ENCODE data around the gene PPP2R3C. TPM values are rescaled to one million over a fixed set of nuclear protein-coding genes. Genes with fewer than 3 reads are reported as not detected.

Gene PPP2R3C
- total and polyA plus RNA-seq, 2 of the 13 experiments (the other 11 are each of a cell fraction or from before 2014, with no cell fraction given), result 63.4 to 102 TPM

GRCh38 chr14:35117112-35117511 is 4.7 kb downstream of the PPP2R3C start (continued):
- TF ChIP-seq CTCF (CRISPR knock-in tag; IDR thresholded peaks at IDR 0.05), result no peak
- no peak for TF ChIP-seq ZNF644 (CRISPR knock-in tag; IDR thresholded peaks at IDR 0.05; ENCODE audit: low read depth)
- no peak for TF ChIP-seq SPEN (CRISPR knock-in tag; IDR thresholded peaks at IDR 0.05; ENCODE audit: low read depth)
- no peak for TF ChIP-seq ZFP90 (CRISPR knock-in tag; IDR thresholded peaks at IDR 0.05; ENCODE audit: borderline replicate concordance)

GRCh38 chr14:35116242-35116641 is 5.5 kb downstream of the PPP2R3C start:
- Histone ChIP-seq H3K4me1 (ENCODE audit: insufficient read depth, low read length) (peaks cover 37% of the 10 kb centered on the region), H3K36me3 (replicated peaks in 1 of 2; ENCODE audit: control insufficient read depth in 1 of 2, insufficient read depth in 2 of 2, low read length in 2 of 2) (peaks cover 30 to 47% of the 10 kb centered on the region in 2 experiments), H3K4me2 (ENCODE audit: low read depth, low read length) (no peak overlapping the region), H3K4me3 (replicated peaks in 1 of 3; ENCODE audit: insufficient read depth in 1 of 3, low read depth in 2 of 3, low read length in 3 of 3) (no peak overlapping the region), H3K9ac (ENCODE audit: insufficient read depth, low read depth, low read length) (no peak overlapping the region), H3K9me3 (ENCODE audit: low read length) (no peaks in the 10 kb centered on the region), H4K20me1 (ENCODE audit: insufficient read depth, low read length) (no peaks in the 10 kb centered on the region), H2AFZ (ENCODE audit: low read length) (no peak overlapping the region), H3K27ac (ENCODE audit: extremely low read length, insufficient read depth, low read length) (no peak overlapping the region), H3K79me2 (ENCODE audit: insufficient read depth, low read length) (peaks cover 20% of the 10 kb centered on the region), H3K27me3 (ENCODE audit: control insufficient read depth in 1 of 2, insufficient read depth in 2 of 2, low read length in 2 of 2) (no peaks in the 10 kb centered on the region)
- FAIRE-seq (no peak), DNase-seq (ENCODE audit: low spot score) (no peak), ATAC-seq (no peak)
- 95% methylated on average over 4 of the region's 4 CpGs for WGBS (ENCODE audit: low lambda C conversion rate)
- intact Hi-C loops (cut with micrococcal nuclease; ENCODE audit: unreplicated experiment) (no loop called here), in situ Hi-C loops (cut with HindIII; ENCODE audit: extremely low pct_ligation_motif_present, low pct_unique_long_range_greater_than_20kb) (no loop called here)
- no TSS peak for BruUV-seq (replicated peaks)
- ChIA-PET CTCF (ENCODE audit: low intra/inter-chr PET ratio, low total read pairs) (no interaction called here), POLR2A (interaction anchor here (0.6 to 0.9 kb wide), 2 partner anchors 25 to 505 kb away, joined by 3 read pairs; no protein-coding TSS in a partner anchor)
- no peak for TF ChIP-seq IKZF1 (IDR thresholded peaks at IDR 0.05)
- peak; percentile 32; the same call in 1 of the 2 replicates for TF ChIP-seq ZNF770 (CRISPR knock-in tag; IDR thresholded peaks at IDR 0.05)
- TF ChIP-seq ZNF121 (CRISPR knock-in tag; IDR thresholded peaks at IDR 0.05), result peak; percentile 86
